Measurements from ENCODE around the gene CLASP1.
"Not testable (repeated sequence)": the region's sequence is repeated elsewhere in the genome, so short reads cannot be mapped to it uniquely, and the experiment has no call there.

CLASP1 gene

GRCh38 chr2:121408641-121409040 lies 240.6 kb downstream of the CLASP1 start:
- DNase-seq = no peak

- DNase-seq = no peak
Observed at GRCh38 chr2:121405233-121405632, 244.0 kb downstream of the CLASP1 start.

GRCh38 chr2:121400201-121400600 lies 249.1 kb downstream of the CLASP1 start:
- DNase-seq = no peak

- no peak for DNase-seq
Observed at GRCh38 chr2:121398853-121399252, 250.4 kb downstream of the CLASP1 start.

GRCh38 chr2:121390082-121390692 lies 259.1 kb downstream of the CLASP1 start:
- no peak for DNase-seq

GRCh38 chr2:121388371-121388770 lies 260.9 kb downstream of the CLASP1 start:
- DNase-seq = no peak

GRCh38 chr2:121387591-121388325 lies 261.5 kb downstream of the CLASP1 start:
- peak; percentile 63 for DNase-seq

- DNase-seq = peak; percentile 32
Observed at GRCh38 chr2:121386707-121387106, 262.6 kb downstream of the CLASP1 start.

GRCh38 chr2:121386102-121386501 lies 263.2 kb downstream of the CLASP1 start:
- DNase-seq = no peak

GRCh38 chr2:121382744-121383143 lies 266.5 kb downstream of the CLASP1 start:
- no peak for DNase-seq

- no peak for DNase-seq
Observed at GRCh38 chr2:121377646-121378045, 271.6 kb downstream of the CLASP1 start.

GRCh38 chr2:121376535-121377250 lies 272.6 kb downstream of the CLASP1 start:
- DNase-seq = no peak

- no peak for DNase-seq
Observed at GRCh38 chr2:121375621-121376159, 273.6 kb downstream of the CLASP1 start.

GRCh38 chr2:121374412-121375075 lies 274.7 kb downstream of the CLASP1 start:
- DNase-seq = not testable (repeated sequence)

GRCh38 chr2:121372721-121373353 lies 276.4 kb downstream of the CLASP1 start:
- DNase-seq = no peak

- DNase-seq = no peak
Observed at GRCh38 chr2:121372082-121372481, 277.2 kb downstream of the CLASP1 start.

- DNase-seq = no peak
Observed at GRCh38 chr2:121368836-121369235, 280.4 kb downstream of the CLASP1 start.

GRCh38 chr2:121368155-121368554 lies 281.1 kb downstream of the CLASP1 start:
- DNase-seq = no peak

- DNase-seq = no peak
Observed at GRCh38 chr2:121367246-121367900, 281.9 kb downstream of the CLASP1 start.

- no peak for DNase-seq
Observed at GRCh38 chr2:121366040-121366439, 283.2 kb downstream of the CLASP1 start.

- DNase-seq = no peak
Observed at GRCh38 chr2:121365061-121365460, 284.2 kb downstream of the CLASP1 start.

Data from NCI-H226 (cell line).